GM18520 (cell line): ENCODE results near the gene BCL2.
"Not testable (repeated sequence)": the region's sequence is repeated elsewhere in the genome, so short reads cannot be mapped to it uniquely, and the experiment has no call there.

Experiments used
- ATAC-seq: cut with Tn5 transposase; IDR thresholded peaks from one replicate; pipeline ENCODE4 v1.9.1; 2021; ENCODE audit not compliant: unreplicated experiment

The BCL2 gene

GRCh38 chr18:63206433-63207142, 113.0 kb downstream of the BCL2 start:
- no peak for ATAC-seq

- ATAC-seq = no peak
These were observed 113.7 kb downstream of the BCL2 start for GRCh38 chr18:63205791-63206252.

DNA sequence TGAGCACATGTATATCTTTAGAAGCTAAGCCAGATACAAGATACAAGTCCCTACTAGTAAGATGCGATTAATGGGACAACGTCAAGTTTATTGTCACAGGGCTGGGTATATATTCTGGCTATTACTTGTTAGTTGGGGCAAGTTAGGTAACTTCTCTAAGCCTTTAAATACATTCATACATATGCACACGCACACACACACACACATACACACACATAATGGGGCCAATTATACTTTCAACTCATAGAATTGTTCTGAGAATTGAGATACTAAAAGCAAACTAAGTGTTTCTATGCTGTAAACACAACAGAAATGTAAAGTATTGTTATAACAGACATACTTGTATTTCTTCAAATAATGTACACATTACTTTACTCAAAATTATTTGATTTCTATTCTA, 116.1 kb downstream of the BCL2 start:
- no peak for ATAC-seq

GRCh38 chr18:63202828-63203227, 116.7 kb downstream of the BCL2 start:
- no peak for ATAC-seq

- not testable (repeated sequence) for ATAC-seq
These were observed 118.1 kb downstream of the BCL2 start for GRCh38 chr18:63201456-63201855.

GRCh38 chr18:63199743-63200241, 119.8 kb downstream of the BCL2 start:
- ATAC-seq = no peak

GRCh38 chr18:63198868-63199742, 120.5 kb downstream of the BCL2 start:
- ATAC-seq = no peak

- no peak for ATAC-seq
These were observed 121.3 kb downstream of the BCL2 start for GRCh38 chr18:63198098-63198760.

DNA sequence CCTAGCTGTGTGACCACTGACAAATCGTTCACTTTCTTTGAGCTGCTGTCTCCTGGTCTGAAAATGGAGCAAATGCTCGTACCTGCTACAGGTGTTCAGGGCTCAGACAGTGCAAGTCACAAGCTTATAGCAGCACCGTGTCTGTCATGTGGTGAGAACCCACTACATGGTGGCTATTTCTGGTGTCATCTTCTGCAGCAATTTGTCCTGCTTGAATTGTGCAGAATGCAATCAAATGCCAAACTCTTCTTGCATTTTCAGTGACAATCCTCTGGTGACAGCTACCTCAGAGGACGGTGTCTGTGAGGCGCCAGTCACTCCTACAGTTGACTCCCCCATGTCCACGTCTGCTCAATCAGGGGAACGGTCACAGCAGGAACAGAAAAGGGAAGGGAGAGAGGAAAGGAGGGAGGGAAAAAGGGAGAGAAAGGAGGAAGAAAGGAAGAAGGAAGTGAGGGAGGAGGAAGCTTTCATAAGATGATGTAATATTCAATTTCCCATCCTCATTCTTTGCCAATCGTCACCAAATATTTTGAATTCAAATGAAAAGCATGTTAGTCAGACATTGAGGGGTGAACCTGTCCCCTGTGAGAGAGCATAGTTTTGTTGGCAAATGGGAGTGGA, 122.2 kb downstream of the BCL2 start:
- no peak for ATAC-seq

DNA sequence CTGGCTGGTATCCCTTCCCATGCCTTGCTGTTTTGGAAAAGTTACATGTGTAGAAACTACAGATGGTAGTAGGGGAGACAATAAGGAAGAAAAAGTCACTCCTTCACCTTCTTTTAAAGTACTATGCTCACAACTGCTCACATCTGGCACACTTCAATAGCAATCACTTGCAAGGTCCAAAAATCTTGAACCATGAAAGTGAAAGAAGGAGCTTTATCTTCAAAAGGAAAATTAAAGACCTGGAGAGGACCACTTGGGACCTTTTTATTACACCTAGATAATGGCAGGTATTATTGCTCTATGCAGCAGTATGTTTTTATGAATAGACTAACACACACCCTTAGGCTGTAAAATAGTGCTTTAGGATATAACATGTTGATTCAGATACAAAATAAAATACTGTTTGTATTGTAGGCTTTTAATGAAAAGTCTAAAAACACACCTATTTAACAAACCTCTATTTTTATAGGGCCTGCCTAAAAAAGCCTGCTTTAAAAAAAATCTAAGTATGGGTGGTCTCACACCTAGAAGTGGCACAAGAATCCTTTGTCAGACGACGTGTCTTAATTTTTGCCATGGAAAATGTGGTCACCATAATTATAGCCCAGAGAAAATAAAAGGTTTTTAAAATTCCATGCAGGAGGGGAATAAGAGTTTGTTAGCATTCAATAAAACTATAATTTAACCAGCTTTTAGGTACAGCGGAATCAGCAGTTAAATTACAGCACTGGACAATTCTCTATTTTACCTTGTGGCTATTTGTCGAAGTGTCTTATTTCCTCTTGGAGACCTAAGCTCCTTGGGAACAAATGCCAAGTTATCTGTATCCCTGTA, 124.0 kb downstream of the BCL2 start:
- no peak for ATAC-seq

DNA sequence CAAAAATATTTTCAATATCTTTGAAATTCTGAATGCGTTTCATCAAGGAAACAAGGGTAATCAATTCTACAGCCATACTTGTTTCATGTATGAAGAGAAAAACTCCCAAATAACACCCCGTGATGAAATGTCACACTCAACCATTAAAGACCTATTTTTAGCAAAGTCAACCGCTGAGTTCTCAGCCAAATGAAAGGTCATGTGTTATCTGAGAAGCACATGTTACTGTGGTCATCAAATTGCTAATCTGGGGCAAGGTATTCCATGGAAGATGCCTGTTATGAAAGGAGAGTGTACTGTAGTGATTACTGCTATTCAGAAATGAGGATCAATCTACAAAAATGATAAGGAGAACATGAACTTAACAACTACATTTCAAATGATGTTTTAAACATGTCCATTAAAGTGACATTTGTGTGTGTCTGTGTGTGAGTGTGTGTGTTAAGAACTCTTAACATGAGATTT, 126.7 kb downstream of the BCL2 start:
- ATAC-seq = peak; percentile 62

GRCh38 chr18:63192126-63192884, 127.3 kb downstream of the BCL2 start:
- peak; percentile 12 for ATAC-seq

DNA sequence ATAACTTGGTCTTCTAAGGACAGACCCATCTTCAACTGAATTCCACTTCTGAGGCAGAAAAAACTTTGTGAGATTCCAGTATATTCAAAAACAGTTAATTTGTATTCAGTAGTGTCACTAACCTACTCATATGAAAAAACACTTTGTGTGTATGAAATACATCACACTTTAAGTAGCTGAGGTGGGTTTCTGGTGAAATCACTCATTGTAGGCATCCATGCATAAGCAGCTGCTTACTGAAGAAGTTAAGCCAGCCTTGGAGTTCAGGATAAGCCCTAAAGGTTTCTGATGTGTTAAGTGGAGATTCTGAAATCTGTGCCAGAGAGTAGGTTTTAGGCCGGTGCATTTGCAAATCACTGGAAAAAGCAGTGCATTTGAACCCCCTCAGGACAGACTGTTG, 128.2 kb downstream of the BCL2 start:
- no peak for ATAC-seq

DNA sequence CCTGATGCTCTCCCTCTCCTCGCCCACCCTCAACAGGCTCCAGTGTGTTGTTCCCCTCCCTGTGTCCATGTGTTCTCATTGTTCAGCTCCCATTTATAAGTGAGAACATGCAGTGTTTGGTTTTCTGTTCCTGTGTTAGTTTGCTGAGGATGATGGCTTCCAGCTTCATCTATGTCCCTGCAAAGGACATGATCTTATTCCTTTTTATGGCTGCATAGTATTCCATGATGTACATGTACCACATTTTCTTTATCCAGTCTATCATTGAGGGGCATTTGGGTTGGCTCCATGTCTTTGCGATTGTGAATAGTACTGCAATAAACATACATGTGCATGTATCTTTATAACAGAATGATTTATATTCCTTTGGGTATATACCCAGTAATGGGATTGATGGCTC, 128.7 kb downstream of the BCL2 start:
- ATAC-seq = not testable (repeated sequence)

GRCh38 chr18:63189817-63190216, 129.8 kb downstream of the BCL2 start:
- no peak for ATAC-seq

GRCh38 chr18:63189041-63189440, 130.5 kb downstream of the BCL2 start:
- no peak for ATAC-seq

DNA sequence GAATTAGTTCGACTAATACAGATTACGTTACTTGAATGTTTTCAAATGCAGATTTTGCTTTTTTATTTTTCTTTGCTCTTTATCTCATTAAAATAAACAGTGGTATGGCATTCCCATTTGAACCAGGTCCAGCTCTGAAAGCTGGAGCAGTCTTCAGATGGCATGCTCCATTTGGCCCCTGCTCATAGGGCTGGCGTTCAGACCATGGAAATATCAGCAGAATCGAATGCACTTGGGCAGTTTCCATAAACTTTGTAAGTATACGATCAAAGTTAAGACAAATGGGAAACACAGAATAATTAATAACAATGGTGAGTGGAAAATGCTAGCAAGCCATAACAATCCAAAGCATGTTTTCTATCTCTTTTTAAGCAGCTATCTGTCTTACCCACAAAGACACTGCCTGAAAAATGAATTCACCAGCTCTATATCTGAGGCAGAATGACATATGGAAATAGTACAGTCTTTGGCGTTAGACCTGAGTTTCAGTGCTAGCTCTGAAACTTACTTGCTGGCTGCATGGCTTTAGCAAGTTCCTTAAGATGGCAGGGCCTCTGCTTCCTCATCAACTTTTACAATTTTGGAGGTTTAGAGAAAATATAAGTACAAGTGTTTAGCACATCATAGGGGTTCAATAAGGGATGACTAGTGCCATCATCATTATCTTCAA, 131.6 kb downstream of the BCL2 start:
- no peak for ATAC-seq

DNA sequence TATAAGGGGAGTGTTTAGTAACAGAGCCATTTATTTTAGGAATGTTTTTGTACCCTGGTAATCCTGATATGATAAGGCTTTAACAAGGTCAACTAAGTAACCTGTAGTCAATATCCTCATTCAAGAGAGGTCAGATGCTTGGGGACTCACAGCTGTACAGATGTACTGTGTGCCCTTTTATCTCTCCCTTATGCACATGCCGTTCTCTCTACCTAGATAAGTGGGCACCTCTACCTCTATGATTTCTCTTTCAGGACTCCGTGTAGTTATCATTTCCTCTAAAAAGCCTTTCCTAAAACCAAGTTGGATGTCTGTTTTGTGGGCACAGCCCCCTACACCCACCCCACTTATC, 132.4 kb downstream of the BCL2 start:
- ATAC-seq = no peak
